ENCODE data around the gene IRF3.
"Not testable (repeated sequence)": the region's sequence is repeated elsewhere in the genome, so short reads cannot be mapped to it uniquely, and the experiment has no call there.

Gene IRF3

DNA sequence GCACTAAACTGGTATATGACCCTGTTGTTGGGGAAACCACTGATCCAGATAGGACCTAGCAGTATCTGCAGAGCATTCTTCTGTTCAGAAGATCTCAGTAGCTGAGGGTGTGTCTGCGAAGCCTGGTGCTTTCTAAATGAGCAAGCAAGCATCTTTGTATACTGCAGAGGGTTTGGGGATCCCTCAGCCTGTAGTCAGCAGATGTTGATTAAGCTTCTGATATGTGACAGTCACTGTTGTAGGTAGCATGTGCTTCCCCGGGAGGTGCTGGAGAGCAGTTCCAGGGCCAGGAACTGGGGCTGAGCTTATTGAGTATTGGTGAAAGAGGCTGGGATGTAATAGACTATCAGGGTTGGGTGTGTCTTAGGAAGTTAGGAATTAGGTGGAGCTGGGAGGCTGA lies 22.2 kb downstream of the IRF3 start:
- no peak for DNase-seq (ENCODE audit: low read depth)

GRCh38 chr19:49642492-49643035 lies 23.1 kb downstream of the IRF3 start:
- DNase-seq (ENCODE audit: low read depth), result no peak

DNA sequence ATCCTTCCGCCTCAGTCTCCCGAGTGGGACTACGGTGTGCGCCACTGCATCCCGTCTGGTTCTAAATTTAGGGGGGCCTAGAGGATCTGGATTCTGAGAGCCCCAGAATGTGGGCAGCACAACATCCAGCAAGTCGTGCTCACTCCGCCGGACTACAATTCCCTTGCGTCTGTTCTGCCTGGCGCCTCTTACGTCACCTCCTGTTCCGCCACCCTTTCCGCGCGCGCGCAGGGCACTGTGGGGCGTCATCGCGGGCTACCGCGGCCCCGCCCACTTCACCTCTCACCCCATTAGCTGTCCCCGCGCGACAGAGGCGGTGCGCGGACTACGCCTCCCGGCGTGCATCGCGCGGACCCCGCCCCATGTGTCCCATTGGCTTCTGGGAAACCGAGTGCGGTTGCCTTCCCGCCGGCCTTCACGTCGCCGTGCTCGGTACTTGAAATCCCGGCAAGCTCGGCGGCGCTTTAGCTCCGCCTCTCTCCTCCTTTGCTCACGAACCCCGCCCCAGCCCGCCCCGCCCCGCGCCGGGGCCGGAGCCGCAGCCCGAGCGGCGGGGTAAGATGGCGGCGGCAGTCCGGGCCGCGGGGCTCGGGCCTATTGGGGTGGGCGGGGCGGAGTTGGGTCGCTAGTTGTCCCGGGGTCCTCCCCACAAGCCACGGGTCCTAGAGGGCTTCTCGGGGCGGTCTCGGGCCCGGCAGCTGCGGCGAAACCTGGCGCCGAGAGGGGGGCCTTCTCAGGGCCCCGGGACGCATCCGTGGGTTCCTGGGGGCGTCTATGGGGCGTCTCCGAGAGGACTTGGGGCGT lies 23.8 kb downstream of the IRF3 start, which contains the start of gene SCAF1:
Gene SCAF1 (plus strand): TSS at position 522 of the 804 bp plus-strand sequence. CDS start 2,818 bp downstream, outside the sequence.
- DNase-seq (ENCODE audit: low read depth), result peak; percentile 99

DNA sequence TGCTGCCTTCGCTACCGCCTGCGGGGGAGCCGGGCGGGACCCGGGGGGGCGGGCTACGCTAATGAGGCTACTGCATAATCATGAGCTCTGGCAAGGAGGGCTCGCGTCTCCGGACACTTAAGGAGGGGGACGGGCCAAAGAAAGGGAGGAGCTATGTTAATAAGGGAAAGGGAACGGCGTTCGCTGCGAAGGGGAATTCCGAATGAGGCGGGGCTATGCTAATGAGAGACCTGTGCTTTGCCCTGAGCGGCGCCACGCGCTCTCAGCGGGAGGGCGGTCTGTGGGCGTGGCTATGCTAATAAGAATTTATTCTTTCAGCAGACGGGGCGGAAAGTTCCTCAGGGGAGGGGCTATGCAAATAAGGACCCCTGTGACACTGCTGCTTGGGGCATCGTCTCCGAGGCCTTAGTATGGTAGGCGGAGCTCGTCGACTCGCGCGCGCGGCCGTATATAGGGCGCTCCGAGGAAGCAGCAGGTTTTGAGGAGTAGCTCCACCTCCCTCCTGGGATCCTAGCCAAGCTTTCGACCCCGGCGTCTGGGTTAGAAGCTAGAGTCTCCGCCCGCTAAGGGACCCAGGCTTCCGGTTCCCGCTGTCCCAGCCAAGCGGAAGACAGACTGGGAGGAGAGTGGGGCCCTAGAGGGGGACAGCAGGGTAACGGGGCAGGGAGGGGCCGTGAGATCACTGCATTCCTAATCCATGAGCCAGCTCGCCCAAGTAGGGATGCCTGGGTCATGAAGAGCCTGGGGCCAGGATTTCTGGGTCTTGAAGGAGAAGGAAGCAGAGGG lies 25.4 kb downstream of the IRF3 start, which contains the start of gene RRAS:
Gene RRAS (minus strand): TSS at position 31 of the 786 bp plus-strand sequence. CDS start 45 bp downstream, outside the sequence.
- DNase-seq (ENCODE audit: low read depth), result peak; percentile 100

- no peak for DNase-seq (ENCODE audit: low read depth)
Observed at GRCh38 chr19:49639401-49640112, 26.1 kb downstream of the IRF3 start.

GRCh38 chr19:49637821-49638738 lies 27.6 kb downstream of the IRF3 start:
- DNase-seq (ENCODE audit: low read depth), result peak; percentile 72

GRCh38 chr19:49636233-49636932 lies 29.3 kb downstream of the IRF3 start:
- no peak for DNase-seq (ENCODE audit: low read depth)

DNA sequence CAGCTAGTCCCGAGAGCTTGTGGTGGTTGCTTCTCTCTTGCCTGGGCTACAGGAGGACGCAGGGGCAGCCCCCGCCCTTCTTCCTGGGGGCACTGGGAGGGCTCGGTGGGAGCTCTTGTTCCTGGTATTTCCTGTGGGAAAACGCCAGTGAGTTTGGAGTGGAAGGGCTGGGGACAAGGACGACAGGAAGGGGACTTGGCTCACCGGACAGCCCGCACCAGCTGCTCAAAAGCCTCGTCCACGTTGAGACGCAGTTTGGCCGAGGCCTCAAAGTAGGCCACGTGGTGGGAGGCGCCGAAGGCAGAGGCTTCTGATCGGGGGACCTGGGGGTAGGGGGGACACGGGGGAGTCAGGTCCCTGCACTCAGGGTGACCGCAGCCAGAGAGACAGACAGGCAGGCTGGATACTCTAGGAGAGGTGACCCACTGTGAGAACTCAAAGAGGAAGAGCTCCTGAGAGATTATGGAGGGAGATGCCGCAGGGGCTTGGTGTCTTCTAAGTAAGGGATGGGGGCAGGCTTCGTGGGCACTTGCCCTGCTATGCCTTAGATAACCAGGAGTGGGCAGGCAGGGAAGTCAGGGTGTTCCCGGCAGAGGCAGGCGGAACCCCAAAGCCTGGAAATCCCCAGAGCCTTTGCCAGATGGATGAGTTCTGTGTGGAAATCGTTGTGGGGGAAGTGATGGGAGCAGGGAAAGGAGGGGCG lies 30.0 kb downstream of the IRF3 start:
- peak; percentile 70 for DNase-seq (ENCODE audit: low read depth)

DNA sequence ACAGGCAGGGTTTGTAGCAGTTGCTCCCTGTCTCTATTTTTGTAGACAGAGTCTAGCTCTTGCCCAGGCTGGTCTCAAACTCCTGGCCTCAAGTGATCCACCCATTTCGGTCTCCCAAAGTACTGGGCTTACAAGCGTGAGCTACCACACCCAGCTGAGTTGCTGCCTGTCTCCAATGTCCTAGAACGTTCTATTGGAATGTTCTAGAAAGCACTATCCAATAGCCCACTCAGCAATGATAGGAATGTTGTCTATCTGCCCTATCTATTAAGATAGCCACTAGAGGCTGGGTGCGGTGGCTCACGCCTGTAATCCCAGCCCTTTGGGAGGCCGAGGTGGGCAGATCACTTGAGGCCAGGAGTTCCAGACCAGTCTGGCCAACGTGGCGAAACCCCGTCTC lies 32.4 kb downstream of the IRF3 start:
- peak; percentile 55 for DNase-seq (ENCODE audit: low read depth)

DNA sequence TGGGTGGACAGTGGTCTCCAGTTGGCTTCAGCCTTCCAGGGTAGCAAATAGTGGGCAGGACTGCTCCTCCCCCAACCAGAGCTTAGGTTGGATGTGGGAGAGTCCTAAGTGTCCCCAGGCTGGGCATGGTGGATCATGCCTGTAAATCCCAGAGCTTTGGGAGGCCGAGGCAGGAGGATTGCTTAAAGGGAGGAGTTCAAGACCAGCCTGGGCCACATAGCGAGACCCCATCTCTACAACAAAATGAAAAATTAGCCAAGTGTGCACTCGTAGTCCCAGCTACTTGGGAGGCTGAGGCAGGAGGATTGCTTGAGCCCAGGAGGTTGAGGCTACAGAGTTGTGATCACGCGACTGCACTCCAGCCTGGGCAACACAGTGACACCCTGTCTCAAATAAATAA lies 33.1 kb downstream of the IRF3 start:
- DNase-seq (ENCODE audit: low read depth), result no peak

DNA sequence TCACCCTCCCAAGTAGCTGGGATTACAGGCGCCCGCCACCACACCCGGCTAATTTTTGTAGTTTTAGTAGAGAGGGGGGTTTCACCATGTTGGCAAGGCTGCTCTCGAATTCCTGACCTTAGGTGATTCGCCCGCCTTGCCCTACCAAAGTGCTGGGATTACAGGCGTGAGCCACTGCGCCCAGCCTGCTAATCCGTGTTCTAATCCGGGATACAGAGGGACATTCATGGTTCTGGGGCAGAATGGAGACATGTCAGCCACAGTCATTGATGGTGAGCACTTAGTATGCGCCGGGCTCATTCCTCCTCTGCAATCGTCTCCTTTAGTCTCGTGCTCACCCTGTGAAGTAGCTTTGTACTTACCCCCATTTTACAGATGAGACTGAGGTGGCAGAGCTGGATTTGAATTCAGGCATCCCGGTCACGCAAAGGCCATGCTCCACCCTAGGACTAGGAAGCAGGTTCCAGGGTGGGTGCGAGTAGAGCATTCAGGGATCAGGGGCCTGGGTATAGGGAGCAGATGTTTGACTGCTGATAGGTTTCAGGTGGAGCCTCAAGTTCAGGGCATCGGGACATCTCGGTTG lies 34.0 kb downstream of the IRF3 start:
- no peak for DNase-seq (ENCODE audit: low read depth)

- no peak for DNase-seq (ENCODE audit: low read depth)
Observed at GRCh38 chr19:49631014-49631588, 34.6 kb downstream of the IRF3 start.

GRCh38 chr19:49629659-49630058 lies 36.0 kb downstream of the IRF3 start:
- DNase-seq (ENCODE audit: low read depth), result no peak

DNA sequence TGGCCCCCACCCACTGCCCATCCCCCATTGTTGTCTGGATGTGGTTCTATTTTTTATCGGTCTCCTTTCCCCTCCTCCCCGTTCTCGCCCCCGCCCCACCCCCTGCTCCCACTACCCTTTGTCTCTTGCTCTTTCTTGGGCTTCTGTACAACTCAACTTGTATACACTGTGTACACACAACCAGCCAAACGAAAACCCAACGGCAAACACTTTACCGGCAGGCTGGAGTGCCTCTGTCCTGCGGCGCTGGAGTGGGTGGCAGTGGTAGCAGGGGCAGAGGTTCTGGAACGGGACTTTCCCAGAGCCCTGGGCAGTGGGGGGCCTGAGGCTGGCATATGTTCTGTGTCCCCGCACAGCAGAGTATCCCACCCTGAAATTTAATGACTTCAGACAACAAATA lies 39.4 kb downstream of the IRF3 start:
- no peak for DNase-seq (ENCODE audit: low read depth)

- no peak for DNase-seq (ENCODE audit: low read depth)
Observed at GRCh38 chr19:49624967-49625910, 40.4 kb downstream of the IRF3 start.

- not testable (repeated sequence) for DNase-seq (ENCODE audit: low read depth)
Observed at GRCh38 chr19:49617860-49618259, 47.8 kb downstream of the IRF3 start.

DNA sequence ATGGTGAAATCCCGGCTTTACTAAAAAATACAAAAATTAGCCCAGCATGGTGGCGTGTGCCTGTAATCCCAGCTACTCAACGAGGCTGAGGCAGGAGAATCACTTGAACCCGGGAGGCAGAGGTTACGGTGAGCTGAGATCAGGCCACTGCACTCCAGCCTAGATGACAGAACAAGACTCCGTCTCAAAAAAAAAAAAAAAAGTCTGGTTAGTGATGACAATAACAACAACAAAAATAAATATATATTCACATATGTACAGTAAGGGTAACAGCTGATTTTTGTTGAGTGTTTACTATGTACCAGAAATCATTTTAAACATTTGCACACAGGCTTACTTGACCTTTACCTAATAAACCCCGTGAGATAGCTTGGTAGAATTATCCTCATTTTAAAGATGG lies 48.7 kb downstream of the IRF3 start:
- no peak for DNase-seq (ENCODE audit: low read depth)

- DNase-seq (ENCODE audit: low read depth), result no peak
Observed at GRCh38 chr19:49616532-49616931, 49.1 kb downstream of the IRF3 start.
